Kidney capillary endothelial cell (primary cell): ENCODE measurements around the gene DUSP8.
"Not testable (repeated sequence)": the region's sequence is repeated elsewhere in the genome, so short reads cannot be mapped to it uniquely, and the experiment has no call there.

ENCODE experiments used
- DNase-seq: peaks from one replicate; pipeline ENCODE4 v3.0.0-alpha.2; 2018; ENCODE audit warnings: low spot score

The DUSP8 gene

DNA sequence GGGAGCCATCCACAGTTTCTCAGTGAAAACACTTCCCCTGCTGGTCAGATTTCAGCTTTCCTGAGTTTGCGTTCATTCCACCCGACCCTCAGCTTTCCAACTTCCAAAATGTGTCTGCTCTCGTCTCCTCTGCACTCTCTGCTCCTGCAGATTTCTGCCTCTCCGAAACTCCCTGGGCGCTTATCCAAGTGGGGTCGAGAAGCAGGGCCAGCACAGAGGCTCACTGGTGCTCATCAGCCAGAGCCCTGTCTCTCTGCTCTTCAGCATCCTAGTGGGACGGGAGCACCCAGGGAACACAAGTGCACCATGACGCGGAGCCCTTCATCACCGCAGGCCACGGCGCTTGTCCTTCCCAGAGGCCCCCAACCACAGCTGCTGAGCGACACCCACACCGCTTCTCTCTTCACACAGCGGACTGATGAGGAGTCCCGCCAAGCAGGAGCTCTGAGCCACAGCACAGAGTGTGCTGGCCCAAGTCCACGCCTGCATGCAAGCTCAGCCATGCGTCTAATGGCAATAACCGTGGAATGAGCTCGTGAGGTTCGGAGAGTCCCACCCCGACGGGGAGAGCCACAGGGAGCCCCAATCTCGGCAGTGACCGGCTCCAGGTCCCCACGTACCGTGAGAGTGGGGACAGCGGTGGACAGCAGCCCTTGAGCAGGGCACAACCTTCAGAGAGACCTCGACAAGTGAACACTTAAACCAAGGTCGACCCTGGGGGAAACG lies 57.6 kb downstream of the DUSP8 start:
- DNase-seq: no peak

DNA sequence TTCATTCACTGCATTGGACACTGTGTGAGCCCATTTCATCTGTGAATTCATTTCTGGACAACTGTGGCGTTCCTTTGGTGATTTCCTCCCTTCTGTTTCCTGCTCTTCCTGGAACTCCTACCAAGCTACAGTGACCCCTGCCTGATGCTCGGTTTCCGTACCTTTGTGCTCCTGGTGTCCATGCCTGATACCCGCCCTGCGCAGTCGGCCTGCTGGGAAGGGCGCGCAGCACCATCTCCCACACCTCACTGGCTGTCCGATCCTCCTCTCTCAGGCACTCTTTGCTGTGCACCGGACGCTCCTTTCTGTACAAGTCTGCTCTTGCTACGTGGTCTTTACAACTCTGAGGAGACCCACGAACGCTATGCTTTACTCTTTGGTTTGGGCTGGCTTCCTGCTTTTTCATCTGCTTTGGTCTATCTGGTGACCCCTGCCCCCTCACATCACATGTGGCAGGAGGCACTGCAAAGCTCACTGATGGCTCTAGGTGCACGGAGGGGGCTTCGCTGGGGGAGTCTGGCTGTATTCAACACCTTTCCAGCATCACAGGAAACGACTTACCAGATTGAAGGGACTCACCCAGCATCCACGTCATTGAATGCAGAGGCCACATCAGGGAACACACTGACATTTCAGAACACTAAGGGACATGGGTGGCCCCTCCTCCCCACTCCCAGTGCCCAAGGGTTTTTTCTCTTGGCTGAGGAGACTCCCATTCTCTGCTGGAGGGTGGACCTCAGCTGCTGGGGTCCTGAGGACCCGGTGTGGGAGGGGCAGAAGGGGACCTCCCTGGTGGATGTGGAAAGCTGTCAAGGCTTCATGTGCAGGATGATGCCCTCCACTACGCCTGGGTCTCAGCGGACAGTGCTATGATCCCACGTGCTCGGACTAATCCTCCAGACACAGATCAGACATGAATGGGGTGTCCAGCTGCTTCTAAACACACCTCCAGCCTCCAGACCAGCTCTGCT lies 58.5 kb downstream of the DUSP8 start:
- DNase-seq: peak; percentile 36

GRCh38 chr11:1512531-1513258 lies 59.4 kb downstream of the DUSP8 start:
- DNase-seq: not testable (repeated sequence)

DNA sequence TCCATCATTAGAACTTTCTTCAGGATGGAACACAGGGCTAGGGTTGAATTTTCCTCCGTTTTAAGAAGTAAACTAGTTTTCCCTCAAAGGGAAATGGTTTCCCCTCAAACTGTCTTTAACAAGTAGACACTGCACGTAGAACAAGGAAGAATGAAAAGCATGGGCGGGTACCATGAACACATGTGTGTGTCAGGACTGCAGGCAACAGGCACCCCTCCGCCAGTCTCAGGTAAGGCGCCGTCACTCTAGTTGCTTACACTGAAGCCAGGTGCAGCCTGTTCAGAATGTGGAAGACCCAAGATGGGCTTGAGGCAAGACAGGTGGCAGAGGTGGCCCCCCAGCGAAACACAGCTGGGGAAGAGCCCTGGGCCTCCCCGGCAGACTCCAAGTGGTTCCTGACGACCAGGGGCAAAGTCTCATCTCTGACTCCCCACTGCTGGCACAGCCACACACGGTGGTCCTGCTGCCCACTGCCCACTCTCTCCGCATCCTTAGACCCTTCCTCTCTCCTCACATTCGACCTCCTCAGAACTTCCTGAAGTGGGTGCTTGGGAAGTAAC lies 60.1 kb downstream of the DUSP8 start:
- DNase-seq: no peak

- no peak for DNase-seq
These were observed 61.1 kb downstream of the DUSP8 start for GRCh38 chr11:1510928-1511327.

- not testable (repeated sequence) for DNase-seq
These were observed 61.7 kb downstream of the DUSP8 start for GRCh38 chr11:1510351-1510750.

DNA sequence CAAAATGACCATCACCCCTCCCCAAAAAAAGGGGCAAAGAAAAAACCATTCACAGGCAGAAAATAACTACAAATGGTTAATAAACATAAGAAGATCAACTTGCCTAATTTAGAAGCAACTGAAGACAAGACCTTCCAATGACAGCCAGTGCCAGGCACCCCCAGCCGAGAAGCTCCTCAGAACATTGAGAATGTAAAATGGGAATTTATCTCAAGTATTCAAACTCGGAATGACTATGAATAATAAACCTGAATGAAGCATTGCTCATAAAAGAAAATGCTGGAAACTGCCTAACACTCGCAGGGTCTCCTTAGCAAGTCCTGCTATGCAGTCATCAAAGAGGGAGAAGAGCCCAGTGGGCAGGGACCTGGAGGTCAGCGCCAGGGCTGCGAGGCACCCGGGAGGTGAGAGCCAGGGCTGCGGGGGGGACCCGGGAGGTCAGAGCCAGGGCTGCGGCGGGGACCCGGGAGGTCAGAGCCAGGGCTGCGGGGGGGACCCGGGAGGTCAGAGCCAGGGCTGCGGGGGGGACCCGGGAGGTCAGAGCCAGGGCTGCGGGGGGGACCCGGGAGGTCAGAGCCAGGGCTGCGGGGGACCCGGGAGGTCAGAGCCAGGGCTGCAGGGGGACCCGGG lies 62.3 kb downstream of the DUSP8 start:
- no peak for DNase-seq

DNA sequence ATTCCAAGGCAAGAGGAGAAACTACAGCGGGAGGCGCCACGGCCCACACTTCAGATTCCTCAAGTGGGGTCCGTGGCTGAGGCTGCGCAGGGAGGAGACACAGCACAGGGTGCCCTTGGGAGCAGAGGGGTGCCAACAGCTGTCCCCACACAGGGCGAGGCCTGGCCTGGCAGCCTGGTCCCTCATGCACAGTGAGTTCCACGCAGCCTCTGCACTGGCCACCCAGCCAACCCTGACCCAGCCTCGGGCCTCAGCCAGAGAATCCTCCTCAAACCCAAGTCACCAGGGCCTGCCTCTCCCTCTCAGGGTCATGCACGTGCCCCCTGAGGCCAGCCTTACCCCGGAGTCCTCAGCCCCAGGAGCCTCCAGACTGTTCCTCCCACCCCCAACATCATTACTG lies 63.1 kb downstream of the DUSP8 start:
- no peak for DNase-seq

DNA sequence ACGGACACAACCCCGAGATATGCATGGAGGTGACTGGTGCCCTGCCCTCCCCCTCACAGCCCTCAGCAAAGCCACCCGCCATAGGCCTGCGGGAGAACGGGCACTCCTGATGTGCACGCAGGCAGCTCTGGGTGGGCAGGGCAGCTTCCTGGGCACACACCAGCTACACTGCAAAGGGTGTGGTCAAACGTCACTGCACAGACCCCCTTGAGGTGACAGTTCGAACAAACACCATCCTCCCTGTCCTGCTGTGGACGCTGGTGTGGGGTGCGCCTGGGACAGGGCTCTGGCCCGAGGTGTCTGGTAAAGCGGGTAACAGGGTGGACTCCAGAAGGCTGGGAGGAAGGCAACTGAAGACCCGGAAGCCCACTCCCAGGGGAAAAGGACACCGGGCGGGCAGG lies 63.6 kb downstream of the DUSP8 start:
- DNase-seq: no peak

- no peak for DNase-seq
These were observed 64.5 kb downstream of the DUSP8 start for GRCh38 chr11:1507381-1508140.

DNA sequence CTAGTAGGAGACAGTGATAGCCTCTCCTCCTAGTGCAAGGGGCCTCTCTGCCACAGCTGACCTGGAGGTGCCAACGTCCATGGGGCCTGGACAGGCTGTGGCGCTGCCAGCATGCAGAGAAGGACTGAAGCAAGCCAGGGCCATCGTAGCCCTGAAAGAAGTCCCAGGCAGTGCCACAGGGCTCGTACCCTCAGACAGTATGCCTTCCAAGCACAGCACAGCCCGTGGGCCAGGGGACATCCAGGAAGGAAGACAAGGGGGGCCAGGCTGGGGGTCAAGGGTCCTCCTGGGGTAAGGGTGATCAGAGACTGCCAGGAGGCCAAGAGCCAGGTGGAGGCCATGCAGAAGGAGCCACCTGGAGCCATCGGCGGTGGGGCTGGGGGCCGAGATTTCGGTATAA lies 65.1 kb downstream of the DUSP8 start:
- DNase-seq: no peak

DNA sequence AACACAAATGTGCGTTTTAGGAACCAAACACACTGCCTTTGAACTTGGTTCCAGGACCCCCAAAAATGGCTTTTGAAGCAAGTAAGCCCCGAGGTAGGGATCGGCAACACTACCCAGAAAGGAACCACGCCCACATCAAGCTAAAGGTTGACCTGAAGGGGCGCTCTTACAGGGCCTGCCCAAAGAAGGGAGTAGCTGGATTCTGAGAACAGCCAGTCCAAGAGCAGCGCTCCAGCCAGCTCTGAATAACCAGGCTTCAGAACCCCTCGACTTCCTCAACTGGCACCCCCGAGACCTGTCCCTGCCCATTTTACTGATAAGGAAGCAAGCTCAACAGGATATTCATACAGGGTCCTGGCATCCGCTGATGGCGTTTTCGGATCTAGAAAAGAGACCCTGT lies 66.6 kb downstream of the DUSP8 start:
- DNase-seq: no peak

- DNase-seq: no peak
These were observed 67.3 kb downstream of the DUSP8 start for GRCh38 chr11:1504581-1505290.

- no peak for DNase-seq
These were observed 67.9 kb downstream of the DUSP8 start for GRCh38 chr11:1504138-1504537.
